HAP-1 (cell line): ENCODE measurements around the gene DAAM1.

Experiments
- DNase-seq, 2 experiments: peaks; one replicate each; pipeline ENCODE4 v3.0.0-alpha.2; 2016 to 2020; ENCODE audit warnings: low spot score in 2 of 2
- H3K27me3 ChIP-seq: fragments of 250-450 bp; sonication (Bioruptor Pico); 2 replicates; pipeline ENCODE4 v1.5.1; 2020; ENCODE audit warnings: low read depth, mild to moderate bottlenecking, moderate library complexity
- H3K36me3 ChIP-seq: fragments of 250-450 bp; sonication (Bioruptor Pico); replicated peaks from 2 replicates; pipeline ENCODE4 v1.5.1; 2020; ENCODE audit warnings: mild to moderate bottlenecking
- H3K4me1 ChIP-seq: fragments of 250-450 bp; sonication (Bioruptor Pico); 2 replicates; pipeline ENCODE4 v1.5.1; 2020; ENCODE audit warnings: mild to moderate bottlenecking
- H3K4me3 ChIP-seq: fragments of 250-450 bp; sonication (Bioruptor Pico); 2 replicates; pipeline ENCODE4 v1.5.1; 2020; ENCODE audit warnings: mild to moderate bottlenecking, moderate library complexity
- H3K9me3 ChIP-seq: fragments of 250-450 bp; sonication (Bioruptor Pico); 2 replicates; pipeline ENCODE4 v1.5.1; 2020; ENCODE audit warnings: mild to moderate bottlenecking, moderate library complexity
- in situ Hi-C: fragments of 300-500 bp; cut with MboI; formaldehyde crosslinking; loops from 3 replicates; pipeline ENCODE4 v1.14.3; 2020; ENCODE audit warnings: low sequenced_read_pairs, inconsistent platforms, mixed read lengths

DAAM1 gene

DNA sequence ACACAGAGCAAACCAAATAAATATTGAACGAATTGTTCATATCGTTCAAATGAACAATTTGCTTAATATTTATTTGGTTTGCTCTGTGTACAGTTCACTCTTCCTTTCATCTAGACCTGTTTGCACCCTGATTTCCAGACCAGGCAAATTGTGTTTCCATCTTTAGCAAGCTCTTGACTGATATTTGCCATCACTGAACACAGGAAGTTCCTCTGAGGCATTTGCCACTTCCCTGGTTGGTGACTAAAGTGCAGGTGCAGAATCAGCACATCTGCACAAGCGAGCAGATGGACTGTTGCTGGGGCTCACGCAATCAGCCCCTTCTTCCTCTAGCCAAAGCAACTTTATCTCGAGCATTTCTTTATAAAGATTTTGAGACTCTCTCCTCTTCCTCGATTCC, 112.9 kb downstream of the DAAM1 start:
- H3K27me3 ChIP-seq: no peaks in the 10 kb centered on the region
- H3K4me3 ChIP-seq: no peak overlapping the region
- H3K9me3 ChIP-seq: no peaks in the 10 kb centered on the region
- DNase-seq: no peak
- no peaks in the 10 kb centered on the region for H3K4me1 ChIP-seq
- in situ Hi-C loops: no loop called here
- H3K36me3 ChIP-seq: no peaks in the 10 kb centered on the region

DNA sequence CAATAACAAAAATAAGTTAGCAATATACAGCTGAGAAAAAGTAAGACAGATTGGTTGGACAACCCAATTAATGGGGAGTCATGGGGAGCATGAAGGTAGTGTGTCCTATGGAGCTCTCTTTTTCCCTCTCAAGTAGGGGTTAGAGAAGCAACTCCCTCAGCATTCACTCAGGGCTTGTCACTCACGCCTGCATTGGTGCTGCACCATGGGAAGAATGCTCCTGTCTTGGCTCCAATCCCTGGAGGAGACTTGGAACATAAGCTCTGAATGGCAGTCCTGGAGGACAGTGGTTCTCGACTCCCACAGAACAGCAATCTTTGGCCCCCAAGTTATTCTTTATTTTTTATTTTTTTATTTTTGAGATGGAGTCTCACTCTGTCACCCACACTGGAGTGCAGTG, 113.8 kb downstream of the DAAM1 start:
- Histone ChIP-seq H3K27me3 (no peaks in the 10 kb centered on the region), H3K36me3 (no peaks in the 10 kb centered on the region), H3K9me3 (no peaks in the 10 kb centered on the region), H3K4me1 (no peaks in the 10 kb centered on the region), H3K4me3 (no peak overlapping the region)
- no peak for DNase-seq
- in situ Hi-C loops: no loop called here

DNA sequence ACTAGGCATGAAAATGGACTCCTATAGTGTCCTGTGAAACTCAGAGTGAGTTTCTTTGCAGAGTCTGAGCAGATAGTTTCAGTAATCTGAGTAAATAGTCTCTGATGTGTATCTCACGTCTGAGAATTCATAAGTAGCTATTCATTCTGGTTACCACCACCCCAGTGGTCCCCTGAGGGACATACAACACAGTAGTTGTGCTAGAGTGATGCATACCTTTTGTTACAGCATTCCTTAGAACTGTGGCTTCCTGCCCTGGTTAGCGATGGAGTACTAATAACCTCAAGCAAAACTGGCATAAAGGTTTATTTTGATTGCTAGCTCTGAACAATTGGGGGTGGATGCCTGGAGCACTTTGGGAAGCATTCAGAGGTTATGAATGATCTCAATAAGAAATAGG, 114.7 kb downstream of the DAAM1 start:
- H3K36me3 ChIP-seq: no peaks in the 10 kb centered on the region
- no peaks in the 10 kb centered on the region for H3K9me3 ChIP-seq
- H3K4me1 ChIP-seq: no peaks in the 10 kb centered on the region
- no peak overlapping the region for H3K4me3 ChIP-seq
- peak in 1 of 2 experiments; percentile 12 for DNase-seq
- H3K27me3 ChIP-seq: no peaks in the 10 kb centered on the region
- in situ Hi-C loops: no loop called here

DNA sequence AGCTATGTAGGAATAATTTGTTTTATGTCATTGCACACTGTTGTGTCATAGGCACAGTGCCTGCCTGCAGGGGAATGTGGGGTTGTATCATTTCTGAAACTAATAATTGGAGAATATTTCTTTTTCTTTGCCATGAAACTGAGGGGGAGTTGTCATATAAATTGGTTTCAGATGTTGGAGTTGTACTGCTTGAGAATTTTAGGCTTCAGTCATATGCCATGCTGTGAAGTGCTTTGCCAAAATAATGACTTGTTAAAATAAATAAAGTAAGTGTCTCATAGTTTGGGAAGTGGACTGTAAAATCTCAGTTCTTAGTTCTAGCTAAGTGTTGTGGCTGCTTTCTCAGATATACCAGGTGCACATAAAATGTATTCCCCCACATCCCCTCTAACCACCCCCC, 116.8 kb downstream of the DAAM1 start:
- Histone ChIP-seq H3K27me3 (no peaks in the 10 kb centered on the region), H3K4me3 (no peak overlapping the region), H3K4me1 (no peaks in the 10 kb centered on the region; the same call in 1 of the 2 replicates), H3K36me3 (no peaks in the 10 kb centered on the region), H3K9me3 (no peaks in the 10 kb centered on the region)
- DNase-seq: no peak
- in situ Hi-C loops: no loop called here

DNA sequence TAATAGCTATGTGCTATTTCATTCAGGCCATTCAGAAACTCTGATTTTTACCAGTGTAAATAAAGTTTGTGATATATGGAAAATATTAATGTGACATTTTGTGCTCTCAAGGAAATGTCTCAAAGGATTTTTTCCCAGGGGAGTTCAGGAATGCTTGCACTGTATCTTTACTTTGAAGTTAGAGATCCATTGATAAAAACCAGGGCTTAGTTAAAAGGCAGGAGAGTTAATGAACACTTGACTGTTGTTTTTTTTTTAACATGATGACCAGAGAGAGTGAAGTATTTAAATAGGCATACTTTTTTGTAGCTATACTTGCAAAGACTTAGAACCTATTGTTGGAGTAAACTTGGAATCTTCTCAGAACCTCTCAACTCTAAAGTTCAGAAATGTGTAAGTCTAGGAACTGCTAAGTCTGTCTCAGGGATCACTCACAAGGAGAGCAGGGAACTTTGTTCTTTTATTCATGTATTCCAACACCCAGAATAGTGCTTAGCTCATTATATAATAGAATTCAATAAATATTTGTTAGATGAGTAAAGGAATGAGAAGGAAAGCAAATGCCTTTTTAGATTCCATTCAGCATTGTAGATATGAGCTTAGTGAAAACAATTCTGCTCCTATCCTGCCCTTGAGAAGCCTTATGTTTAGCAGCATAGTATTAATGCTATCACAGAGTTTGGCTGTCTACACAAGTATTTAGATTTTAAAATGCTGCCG, 117.5 kb downstream of the DAAM1 start:
- H3K9me3 ChIP-seq: no peaks in the 10 kb centered on the region
- peaks cover 6% of the 10 kb centered on the region; the same call in 1 of the 2 replicates for H3K4me1 ChIP-seq
- no peaks in the 10 kb centered on the region for H3K36me3 ChIP-seq
- H3K27me3 ChIP-seq: no peaks in the 10 kb centered on the region
- H3K4me3 ChIP-seq: no peak overlapping the region
- no peak for DNase-seq
- in situ Hi-C loops: no loop called here

DNA sequence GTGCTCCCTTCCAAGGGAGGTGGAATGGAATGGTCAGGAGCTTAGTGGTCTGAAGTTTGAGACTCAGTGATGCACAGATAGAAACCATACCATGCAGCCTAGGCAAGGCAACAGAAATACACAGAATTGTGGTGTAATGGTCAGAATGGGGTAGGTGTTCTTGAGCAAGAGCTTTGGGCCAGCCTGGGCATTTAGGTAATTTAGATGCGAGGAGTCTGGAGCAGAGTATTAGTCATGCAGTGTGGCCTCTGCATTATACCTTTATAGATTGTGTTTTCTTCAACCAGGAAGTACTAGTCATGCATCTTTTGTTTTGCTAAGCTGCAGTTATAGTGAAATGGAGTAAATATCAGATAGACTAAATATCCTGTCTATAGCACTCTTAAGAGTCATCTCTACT, 118.3 kb downstream of the DAAM1 start:
- no peak for DNase-seq
- Histone ChIP-seq H3K4me1 (peaks cover 6% of the 10 kb centered on the region; the same call in 1 of the 2 replicates), H3K36me3 (no peaks in the 10 kb centered on the region), H3K9me3 (no peaks in the 10 kb centered on the region), H3K4me3 (no peak overlapping the region), H3K27me3 (no peaks in the 10 kb centered on the region)
- in situ Hi-C loops: no loop called here

DNA sequence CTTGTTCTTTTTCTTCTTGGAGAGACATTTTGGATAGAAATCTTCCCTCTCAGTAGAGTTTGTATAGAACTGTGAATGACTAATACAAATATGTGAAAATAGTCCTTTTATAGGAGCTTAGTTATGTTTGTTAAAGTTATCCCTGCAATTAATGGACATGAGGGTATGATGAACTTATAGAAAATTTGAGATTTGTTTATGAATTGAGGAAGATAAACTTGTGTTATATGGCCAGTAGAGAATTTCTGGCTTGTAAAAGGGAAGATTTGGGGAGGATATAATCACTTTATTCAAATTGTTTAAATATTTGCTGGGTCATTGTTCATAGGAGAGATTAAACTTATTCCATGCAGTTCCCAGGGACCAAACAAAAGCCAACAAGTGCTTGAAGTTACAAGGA, 119.6 kb downstream of the DAAM1 start:
- in situ Hi-C loops: no loop called here
- H3K4me1 ChIP-seq: peaks cover 6% of the 10 kb centered on the region; the same call in 1 of the 2 replicates
- H3K36me3 ChIP-seq: no peaks in the 10 kb centered on the region
- no peaks in the 10 kb centered on the region for H3K27me3 ChIP-seq
- H3K4me3 ChIP-seq: no peak overlapping the region
- H3K9me3 ChIP-seq: no peaks in the 10 kb centered on the region
- DNase-seq: no peak

DNA sequence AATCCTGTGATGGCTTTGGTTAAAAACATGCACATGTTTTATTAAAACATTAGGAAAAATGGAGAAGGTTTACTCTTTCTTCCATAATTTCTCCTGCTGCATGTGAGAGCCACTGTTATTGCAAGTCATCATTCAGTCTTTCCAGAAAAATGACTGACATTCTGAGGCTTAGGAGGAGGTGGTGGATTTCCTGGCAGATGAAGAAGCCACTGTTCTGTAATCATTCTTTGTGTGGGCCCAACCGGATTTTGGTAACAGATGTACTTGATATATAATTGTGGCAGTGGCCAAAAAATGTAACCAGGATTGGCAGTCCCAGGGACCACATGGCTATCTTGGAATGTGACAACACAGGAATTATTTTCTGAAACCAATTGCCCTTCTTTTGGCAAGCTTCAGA, 120.2 kb downstream of the DAAM1 start:
- peaks cover 6% of the 10 kb centered on the region; the same call in 1 of the 2 replicates for H3K4me1 ChIP-seq

DNA sequence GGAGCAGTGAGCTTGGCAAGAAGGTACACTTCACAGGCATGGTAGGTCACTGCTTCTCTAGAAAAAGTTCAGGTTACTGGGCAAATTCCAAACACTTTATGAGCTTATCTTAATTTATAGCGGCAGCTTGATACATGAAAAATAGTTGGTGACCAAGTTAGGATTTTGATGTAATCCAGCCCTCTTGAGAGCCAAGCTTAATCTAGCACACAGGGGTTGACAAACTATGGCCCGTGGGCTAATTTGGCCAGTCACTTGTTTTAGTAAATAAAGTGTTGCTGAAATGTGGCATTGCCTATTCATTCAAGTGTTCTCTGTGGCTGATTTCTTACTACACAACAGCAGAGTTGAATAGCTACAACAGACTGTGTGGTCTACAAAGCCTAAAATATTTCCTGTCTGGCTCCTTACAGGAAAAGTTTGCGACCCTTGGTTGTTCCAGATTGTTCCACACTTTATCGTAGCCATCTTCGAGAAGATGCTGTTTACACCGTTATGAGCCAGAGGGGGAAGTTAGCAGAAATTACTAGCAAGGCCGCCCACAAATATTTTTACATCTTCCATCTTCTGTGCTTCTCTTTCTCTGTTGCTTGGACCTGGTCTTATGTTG, 120.9 kb downstream of the DAAM1 start:
- Histone ChIP-seq H3K36me3 (no peaks in the 10 kb centered on the region), H3K4me1 (peaks cover 6% of the 10 kb centered on the region; the same call in 1 of the 2 replicates), H3K27me3 (no peaks in the 10 kb centered on the region), H3K9me3 (no peaks in the 10 kb centered on the region), H3K4me3 (no peak overlapping the region)
- in situ Hi-C loops: no loop called here
- DNase-seq: no peak

More for the DNA sequence above, 120.2 kb downstream of the DAAM1 start:
- no peaks in the 10 kb centered on the region for H3K36me3 ChIP-seq
- no peak for DNase-seq
- no peaks in the 10 kb centered on the region for H3K9me3 ChIP-seq
- H3K27me3 ChIP-seq: no peaks in the 10 kb centered on the region
- in situ Hi-C loops: no loop called here
- no peak overlapping the region for H3K4me3 ChIP-seq

DNA sequence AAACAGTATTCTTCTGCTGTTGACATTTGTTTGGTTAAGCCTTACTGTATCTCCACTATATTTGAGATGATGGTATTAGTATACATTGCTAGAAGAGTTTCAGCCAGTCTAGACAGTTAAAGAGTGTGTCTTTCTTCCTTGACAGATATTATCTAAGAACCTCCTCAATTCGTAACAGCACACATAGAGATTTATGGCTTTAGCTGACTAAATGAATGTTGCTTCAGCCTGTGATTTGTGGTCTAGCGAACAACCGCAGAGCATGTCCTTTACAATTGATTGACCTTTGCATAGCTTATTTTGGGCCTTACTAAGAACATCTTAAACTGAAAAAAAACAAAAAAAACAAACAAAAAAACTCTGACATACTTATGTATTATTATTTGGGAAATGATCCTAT, 122.2 kb downstream of the DAAM1 start:
- no peak overlapping the region for H3K4me3 ChIP-seq
- DNase-seq: no peak
- H3K36me3 ChIP-seq: no peaks in the 10 kb centered on the region
- in situ Hi-C loops: no loop called here
- H3K4me1 ChIP-seq: peaks cover 6% of the 10 kb centered on the region; the same call in 1 of the 2 replicates
- H3K9me3 ChIP-seq: no peaks in the 10 kb centered on the region
- H3K27me3 ChIP-seq: no peaks in the 10 kb centered on the region

DNA sequence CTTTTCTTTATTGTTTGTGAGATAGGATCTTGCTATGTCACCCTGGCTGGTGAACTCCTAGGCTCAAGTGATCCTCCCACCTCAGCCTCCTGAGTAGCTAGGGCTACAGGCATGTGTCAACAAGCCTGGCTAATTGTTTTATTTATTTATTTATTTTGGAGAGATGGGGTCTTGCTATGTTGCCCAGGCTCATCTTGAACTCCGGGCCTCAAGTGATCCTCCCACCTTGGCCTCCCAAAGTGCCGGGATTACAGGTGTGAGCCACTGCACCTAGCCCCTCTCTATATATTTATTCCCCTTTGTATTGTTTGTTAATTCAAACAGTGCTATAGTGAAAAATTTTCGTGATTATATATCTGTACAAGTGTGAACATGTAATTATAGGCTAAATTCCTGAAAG, 123.3 kb downstream of the DAAM1 start:
- Histone ChIP-seq H3K36me3 (no peaks in the 10 kb centered on the region), H3K27me3 (no peaks in the 10 kb centered on the region), H3K4me1 (peaks cover 6% of the 10 kb centered on the region; the same call in 1 of the 2 replicates), H3K9me3 (no peaks in the 10 kb centered on the region), H3K4me3 (no peak overlapping the region)
- in situ Hi-C loops: no loop called here
- no peak for DNase-seq

DNA sequence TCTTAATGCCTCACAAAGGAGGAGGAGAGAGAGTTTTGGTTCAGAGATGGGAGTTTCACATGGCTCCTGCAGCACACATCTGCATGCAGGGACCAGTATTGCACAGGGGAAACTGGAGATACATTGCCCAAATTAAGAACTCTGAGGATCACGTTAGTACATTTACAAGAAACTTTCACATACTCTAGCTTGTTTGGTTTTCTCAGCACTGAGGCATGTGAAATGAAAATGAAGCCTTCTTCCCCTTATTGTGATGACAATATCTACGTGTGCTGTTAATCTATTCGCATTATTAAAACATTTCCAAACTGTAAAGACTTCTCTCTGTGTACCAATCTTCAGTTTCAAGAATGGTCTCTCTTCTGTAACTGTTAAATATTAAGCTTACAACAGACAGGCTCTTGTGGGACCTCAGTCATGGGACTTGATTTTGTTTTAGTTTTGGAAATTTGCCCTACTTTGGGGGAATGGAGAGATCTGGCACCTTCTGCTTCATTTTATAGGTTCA, 124.7 kb downstream of the DAAM1 start:
- H3K9me3 ChIP-seq: no peaks in the 10 kb centered on the region
- no peak for DNase-seq
- H3K4me1 ChIP-seq: peaks cover 6% of the 10 kb centered on the region; the same call in 1 of the 2 replicates
- H3K27me3 ChIP-seq: no peaks in the 10 kb centered on the region
- no peaks in the 10 kb centered on the region for H3K36me3 ChIP-seq
- no peak overlapping the region for H3K4me3 ChIP-seq
- in situ Hi-C loops: no loop called here

DNA sequence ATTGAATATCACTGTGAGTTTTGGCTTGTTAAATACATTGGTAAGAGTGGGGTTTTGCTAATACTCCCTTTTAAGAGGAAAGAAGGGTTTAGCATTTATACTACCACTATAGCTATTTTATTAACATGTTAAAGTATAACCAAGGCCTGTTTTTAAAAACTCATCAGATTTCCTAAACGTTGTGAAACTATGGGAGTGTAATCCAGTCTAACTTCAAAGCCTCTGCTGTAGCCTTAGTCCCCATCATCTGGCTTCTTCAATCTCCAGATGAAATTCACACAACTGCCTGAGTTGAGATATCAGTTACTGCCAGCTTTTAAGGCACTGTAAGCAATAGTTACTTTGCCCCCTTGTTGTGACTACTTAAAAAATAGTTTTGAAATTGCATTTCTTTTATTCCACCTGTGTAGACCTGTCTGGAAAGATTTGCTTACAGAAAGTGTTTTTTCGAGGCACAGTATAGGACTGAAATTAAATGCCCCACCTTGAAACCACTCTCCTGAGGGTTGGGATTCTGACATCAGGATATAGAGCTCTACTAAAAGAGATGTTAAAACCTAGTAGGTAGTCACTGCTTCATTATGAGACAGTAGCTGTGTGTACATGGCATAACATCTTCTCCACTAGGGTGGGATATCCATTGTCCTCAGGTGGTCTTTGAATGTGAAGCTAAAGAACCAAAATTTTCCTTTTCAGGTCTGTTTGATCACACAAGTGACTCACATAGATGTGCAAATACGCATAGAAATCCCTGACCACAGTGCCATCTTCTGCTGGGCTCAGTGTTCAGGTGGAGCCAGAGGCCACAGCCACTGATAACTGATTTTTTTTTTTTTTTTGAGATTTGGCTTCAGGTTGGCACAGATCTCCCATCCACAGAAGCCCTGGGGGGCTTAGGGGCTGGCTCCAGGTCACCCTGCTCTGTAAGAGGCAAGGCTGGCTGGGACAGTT, 125.5 kb downstream of the DAAM1 start:
- Histone ChIP-seq H3K27me3 (no peaks in the 10 kb centered on the region), H3K4me1 (peaks cover 6% of the 10 kb centered on the region; the same call in 1 of the 2 replicates), H3K4me3 (no peak overlapping the region), H3K36me3 (no peaks in the 10 kb centered on the region), H3K9me3 (no peaks in the 10 kb centered on the region)
- in situ Hi-C loops: no loop called here
- DNase-seq: no peak
